Progenitor cell of endocrine pancreas (in vitro differentiated cells): ENCODE data around the gene GALR3. TPM values are rescaled to one million over a fixed set of nuclear protein-coding genes. Genes with fewer than 3 reads are reported as not detected.
A peak's percentile ranks its signal among the peaks of the same experiment; 100 is the strongest.

Experiments used
- DNase-seq: peaks from one replicate; pipeline ENCODE4 v3.0.0; 2021; ENCODE audit warnings: low spot score; ENCODE audit not compliant: unreplicated experiment
- H3K27ac Mint-ChIP-seq: 2 replicates; pipeline ENCODE4 v1.8.0; 2021; ENCODE audit warnings: mild to moderate bottlenecking, moderate library complexity, mixed read lengths
- H3K27me3 Mint-ChIP-seq: 2 replicates; pipeline ENCODE4 v1.8.0; 2021; ENCODE audit warnings: mixed read lengths
- H3K36me3 Mint-ChIP-seq: 2 replicates; pipeline ENCODE4 v1.8.0; 2022; ENCODE audit warnings: mixed read lengths; ENCODE audit not compliant: insufficient read depth
- H3K4me1 Mint-ChIP-seq: 2 replicates; pipeline ENCODE4 v1.8.0; 2021; ENCODE audit warnings: low read depth, mixed read lengths
- H3K4me3 Mint-ChIP-seq: 2 replicates; pipeline ENCODE4 v1.8.0; 2021; ENCODE audit warnings: low read depth, mild to moderate bottlenecking, moderate library complexity, mixed read lengths
- H3K9me3 Mint-ChIP-seq: 2 replicates; pipeline ENCODE4 v1.8.0; 2021; ENCODE audit warnings: low read depth, mixed read lengths
- CTCF ChIP-seq: fragments of 200-600 bp; sonication (generic); IDR thresholded peaks from one replicate; pipeline ENCODE4 v1.5.0; 2021; ENCODE audit warnings: antibody characterized with exemption, mild to moderate bottlenecking; ENCODE audit not compliant: unreplicated experiment
- total RNA-seq: library from RNA; stranded (reverse); gene quantifications from 2 replicates; pipeline ENCODE4 v1.2.1, GENCODE V29; 2021

Gene GALR3
- total RNA-seq, 1 donor from 2014 or later, result 0.41 TPM

DNA sequence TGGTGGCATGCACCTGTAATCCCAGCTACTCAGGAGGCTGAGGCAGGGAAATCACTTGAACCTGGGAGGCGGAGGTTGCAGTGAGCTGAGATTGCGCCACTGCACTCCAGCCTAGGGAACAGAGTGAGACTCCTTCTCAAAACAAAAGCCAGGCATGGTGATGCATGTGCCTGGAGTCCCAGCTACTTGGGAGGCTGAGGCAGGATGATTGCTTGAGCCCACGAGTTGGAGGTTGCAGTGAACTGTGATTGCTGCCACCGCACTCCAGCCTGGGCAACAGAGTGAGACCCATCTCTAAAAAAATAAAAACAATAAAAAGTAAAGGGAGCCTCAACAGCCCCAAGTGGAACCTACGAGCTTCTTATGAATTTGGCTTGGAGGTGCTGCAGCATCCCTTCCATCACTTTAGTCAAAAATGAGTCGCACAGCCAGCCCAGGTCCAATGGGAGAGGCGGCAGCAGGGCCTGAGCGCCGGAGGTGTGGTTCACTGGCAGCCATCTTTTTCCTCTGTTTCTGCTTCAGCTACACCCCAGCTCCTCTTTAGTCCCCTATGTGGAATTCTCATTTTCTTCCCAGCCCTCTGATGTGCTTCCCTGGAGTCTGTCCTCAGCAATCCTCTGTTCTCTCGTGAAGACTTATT, 44.7 kb upstream of the GALR3 start:
- Mint-ChIP-seq H3K4me1 (peaks cover 2% of the 10 kb centered on the region), H3K4me3 (no peak overlapping the region), H3K36me3 (peaks cover 2% of the 10 kb centered on the region), H3K9me3 (no peaks in the 10 kb centered on the region), H3K27ac (no peak overlapping the region), H3K27me3 (no peaks in the 10 kb centered on the region)
- no peak for DNase-seq
- TF ChIP-seq CTCF, result no peak

GRCh38 chr22:37781434-37782059, 41.6 kb upstream of the GALR3 start:
- DNase-seq, result no peak
- peak; percentile 28 for TF ChIP-seq CTCF
- Mint-ChIP-seq H3K27ac (peak overlapping the region; percentile 77), H3K4me3 (no peak overlapping the region), H3K4me1 (peaks cover 6% of the 10 kb centered on the region), H3K9me3 (no peaks in the 10 kb centered on the region), H3K27me3 (no peaks in the 10 kb centered on the region), H3K36me3 (no peaks in the 10 kb centered on the region)

- TF ChIP-seq CTCF, result peak; percentile 44
- peak overlapping the region; percentile 31 for H3K27ac Mint-ChIP-seq
- DNase-seq, result no peak
- H3K9me3 Mint-ChIP-seq, result no peaks in the 10 kb centered on the region
- no peaks in the 10 kb centered on the region for H3K36me3 Mint-ChIP-seq
- H3K27me3 Mint-ChIP-seq, result no peaks in the 10 kb centered on the region
- peaks cover 6% of the 10 kb centered on the region for H3K4me1 Mint-ChIP-seq
- H3K4me3 Mint-ChIP-seq, result no peak overlapping the region
Measured at GRCh38 chr22:37782340-37783168, 40.6 kb upstream of the GALR3 start.

DNA sequence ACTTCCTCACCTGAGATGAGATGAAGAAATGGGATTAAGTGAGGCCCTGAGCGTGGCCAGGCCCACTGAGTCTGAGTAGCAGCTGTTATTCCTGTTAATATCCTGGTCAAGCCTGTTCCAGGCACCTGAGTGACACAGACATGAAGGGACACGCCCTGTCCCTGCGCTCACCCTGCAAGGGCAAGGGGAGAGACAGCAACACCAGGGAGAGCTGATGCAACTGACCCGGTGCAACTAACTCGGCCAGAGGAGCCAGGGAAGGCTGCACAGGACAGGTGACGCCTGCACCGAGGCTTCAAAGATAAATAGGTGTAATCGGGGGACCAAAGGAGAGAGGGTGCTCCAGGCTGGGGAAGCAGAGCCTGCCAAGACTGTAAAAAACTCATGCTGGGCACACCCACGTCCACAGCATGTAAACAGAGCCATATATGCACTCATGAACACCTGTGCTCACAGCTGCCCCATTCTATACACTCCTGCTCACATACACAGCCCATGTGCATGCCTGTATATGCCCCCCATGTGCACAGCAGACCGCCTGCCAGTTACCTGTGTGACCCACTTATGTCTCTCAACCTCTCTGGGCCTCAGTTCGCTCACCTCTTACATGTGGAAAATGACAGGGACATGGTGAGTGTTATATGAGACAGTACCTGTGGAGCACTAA, 38.2 kb upstream of the GALR3 start:
- no peak for TF ChIP-seq CTCF
- H3K4me3 Mint-ChIP-seq, result no peak overlapping the region
- peaks cover 6% of the 10 kb centered on the region for H3K4me1 Mint-ChIP-seq
- H3K36me3 Mint-ChIP-seq, result no peaks in the 10 kb centered on the region
- no peaks in the 10 kb centered on the region for H3K9me3 Mint-ChIP-seq
- H3K27me3 Mint-ChIP-seq, result no peaks in the 10 kb centered on the region
- peak overlapping the region; percentile 21 for H3K27ac Mint-ChIP-seq
- DNase-seq, result no peak

- Mint-ChIP-seq H3K27ac (no peak overlapping the region), H3K36me3 (no peaks in the 10 kb centered on the region), H3K27me3 (no peaks in the 10 kb centered on the region), H3K4me3 (no peak overlapping the region), H3K4me1 (peaks cover 2% of the 10 kb centered on the region), H3K9me3 (no peaks in the 10 kb centered on the region)
- no peak for TF ChIP-seq CTCF
- DNase-seq, result no peak
Measured at GRCh38 chr22:37790234-37790633, 32.9 kb upstream of the GALR3 start.
